CD4-positive, alpha-beta T cell treated with Interleukin-2 at 100 ng/mL for 4 hours (primary cell): ENCODE results near the gene EXT2.

ENCODE experiments used
- DNase-seq: peaks from one replicate; pipeline ENCODE4 v3.0.0-alpha.2; 2020; ENCODE audit warnings: low spot score

The EXT2 gene

DNA sequence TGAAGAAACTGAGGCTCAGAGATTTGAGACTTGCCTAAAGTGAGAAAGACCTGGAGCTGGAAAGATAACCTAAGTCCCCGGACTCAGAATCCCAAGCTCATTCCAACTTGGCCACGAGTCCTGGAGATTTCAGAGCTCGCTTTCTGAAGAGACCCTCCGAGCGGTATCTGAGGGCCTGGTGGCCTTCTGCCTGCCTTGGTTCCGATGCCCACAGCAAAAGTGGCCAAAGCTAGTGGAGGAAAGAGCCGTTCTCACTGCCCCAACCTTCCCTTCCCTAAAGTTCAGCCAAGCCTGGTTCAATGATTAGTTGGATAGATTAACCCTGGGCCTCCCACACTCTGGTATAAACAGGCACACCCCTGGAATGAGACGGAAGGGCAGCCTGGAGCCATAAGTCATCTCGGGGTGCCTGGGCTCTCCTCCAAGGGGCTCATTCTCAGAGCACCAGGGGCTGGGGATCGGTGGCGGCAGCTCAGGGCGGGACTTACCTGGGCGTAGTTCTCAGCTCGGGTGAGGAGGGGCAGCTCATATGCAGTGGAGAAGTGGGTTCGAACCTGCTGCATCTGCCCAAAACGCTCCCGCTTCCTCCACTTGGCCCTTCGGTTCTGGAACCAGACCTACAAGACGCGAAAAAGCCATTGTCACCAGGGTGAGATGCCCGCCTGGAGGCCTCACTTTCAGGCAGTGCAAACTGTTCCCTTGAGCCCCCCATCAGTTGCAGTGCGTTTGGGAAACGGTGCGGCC, 171.7 kb downstream of the EXT2 start:
- no peak for DNase-seq

DNA sequence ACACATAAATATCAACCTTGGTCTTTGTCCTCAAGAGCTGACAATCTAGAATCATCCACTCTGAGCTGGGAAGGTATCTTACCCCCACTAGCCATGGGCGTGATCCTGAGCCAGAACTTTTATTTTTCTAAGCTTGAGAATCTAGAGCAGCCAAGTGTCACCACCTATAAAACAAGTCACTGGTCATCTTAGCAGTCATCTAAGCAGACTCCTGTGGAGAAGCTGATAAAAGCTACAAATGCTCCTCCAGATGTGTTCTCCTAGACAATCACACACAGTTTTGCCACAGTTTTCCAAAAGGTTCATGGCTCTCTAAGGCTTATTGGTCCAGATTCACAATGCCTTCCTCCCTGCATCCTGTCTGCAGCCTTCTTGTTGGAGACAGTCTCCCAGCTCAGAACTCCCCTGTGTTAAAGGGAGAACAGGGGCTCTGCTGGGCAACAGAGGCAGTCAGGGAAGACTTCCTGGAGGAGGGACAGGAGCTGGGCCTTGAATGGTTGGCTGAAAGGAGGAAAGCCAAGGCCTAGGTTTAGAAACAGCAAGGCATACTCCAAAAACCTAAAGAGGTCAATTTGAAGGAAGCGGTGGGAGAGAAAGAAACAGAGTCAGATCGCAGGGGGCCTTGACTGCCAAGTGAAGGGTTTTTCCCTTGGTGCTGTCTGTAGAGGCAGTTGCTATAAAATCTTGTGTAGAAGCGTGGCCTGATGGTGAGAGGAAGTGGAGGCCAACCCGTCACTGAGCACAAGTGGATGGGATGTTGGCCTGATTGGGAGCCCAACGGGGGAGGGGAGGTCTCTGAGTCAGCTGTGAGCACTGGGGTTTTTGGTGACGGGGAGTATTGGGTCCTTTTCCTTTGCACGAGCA, 172.5 kb downstream of the EXT2 start:
- DNase-seq: no peak

DNA sequence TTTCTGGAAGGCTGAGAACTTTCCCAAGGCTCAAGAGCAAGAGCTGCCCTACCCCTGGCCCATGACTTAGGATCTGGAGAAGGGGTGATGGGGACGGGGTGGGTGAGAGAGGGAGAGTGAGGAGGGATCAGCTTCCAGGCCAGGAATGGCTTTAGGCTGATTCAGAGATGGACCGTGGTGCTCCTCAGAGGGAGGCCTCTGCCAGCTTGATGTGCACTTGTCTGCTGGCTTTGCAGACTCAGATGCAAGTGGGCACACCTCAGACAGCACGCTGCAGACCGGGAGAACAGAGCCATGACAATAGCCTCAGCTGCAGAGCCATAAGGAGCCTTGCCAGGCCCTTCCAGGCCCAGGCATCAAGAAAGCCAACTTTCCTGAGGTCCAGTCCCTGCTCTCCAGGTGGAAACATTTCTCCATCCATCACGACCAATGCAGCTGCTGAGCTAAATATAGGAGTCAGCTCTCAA, 173.2 kb downstream of the EXT2 start:
- no peak for DNase-seq

DNA sequence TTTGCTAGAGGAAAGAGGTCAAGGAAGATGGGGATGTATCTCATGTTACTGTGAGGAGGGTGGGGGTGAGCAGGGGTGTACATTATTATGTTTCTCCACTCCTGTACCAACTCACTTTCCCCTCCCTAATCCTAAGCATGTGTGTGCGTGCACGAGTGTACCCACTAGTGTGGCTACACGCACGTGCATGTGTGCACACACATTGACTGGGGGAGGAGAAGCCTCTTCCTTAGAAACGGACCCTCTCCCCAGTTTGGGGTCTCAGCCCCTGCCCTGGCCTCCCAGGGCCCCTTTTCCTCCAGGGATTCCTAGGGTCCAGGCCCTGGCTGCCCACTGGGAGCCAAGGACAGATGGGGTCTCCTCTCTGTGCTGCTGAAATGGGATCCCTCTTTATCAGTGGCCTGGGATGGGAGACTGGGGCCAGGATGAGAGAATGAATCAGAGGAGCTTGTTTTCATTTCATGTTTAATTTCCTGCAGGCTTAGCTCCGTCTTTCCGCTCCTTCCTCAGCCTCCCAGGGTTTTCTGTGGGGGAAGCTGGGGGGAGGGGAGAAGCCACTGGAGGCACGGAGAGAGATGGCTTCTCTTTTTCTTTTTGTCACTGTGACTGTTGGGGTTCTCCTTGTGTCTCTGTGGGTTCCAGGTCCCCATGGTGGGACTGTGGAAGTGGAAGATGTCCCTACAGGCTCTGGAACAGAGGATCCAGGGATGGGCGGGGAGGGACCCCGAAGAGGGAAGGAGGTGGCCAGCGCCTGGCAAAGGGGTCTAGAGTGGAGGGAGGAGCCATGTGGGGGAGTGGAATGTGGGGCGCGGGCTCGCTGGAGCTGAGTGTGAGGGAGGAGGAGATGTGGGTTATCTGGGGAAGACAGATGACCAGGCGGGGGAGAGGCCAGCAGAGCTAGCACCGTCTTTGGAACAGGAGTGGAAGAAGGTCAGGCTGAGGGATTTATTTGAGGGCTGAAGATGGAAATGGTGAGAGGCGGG, 174.2 kb downstream of the EXT2 start:
- DNase-seq: no peak

DNA sequence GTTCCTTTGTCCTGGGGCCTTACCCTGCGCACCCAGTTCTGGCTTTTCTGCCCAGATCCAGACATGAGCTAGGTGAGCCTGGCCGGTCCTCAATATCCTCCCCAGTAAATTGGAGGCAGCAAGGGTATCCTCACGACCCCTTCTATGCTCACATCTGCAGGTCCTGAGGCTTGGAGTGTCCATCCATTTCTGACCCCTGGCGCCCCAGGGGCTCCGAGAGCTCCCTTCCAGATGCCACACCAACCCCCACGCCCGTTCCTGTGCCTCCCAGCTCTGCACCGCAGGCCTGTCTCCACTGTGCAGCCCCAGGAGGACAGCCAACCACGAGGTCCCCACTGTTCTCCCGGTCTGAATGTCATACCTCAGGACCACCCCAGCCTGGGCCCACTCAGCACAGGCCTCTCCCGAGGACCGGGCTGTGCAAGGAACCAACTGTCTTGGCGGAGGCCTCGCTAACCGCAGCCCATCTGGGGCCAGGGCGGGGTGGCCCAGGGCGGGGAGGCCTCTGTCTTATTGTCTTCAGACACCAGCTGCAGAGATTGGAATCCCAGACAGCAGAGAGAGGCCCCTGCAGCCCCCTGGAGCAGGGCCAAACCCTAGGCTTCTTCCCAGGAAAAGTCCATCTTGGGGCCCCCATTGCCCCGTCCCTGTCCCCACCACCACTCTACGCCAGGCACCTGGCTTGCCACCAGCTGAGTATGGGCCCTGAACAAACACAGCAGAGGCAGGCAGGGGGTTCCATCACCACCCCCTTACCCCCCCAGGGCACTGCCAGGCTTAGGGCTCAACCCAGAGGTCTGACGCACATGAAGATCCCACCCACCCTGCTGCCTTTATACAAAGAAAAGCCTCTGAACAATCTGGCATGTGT, 175.2 kb downstream of the EXT2 start:
- no peak for DNase-seq

DNA sequence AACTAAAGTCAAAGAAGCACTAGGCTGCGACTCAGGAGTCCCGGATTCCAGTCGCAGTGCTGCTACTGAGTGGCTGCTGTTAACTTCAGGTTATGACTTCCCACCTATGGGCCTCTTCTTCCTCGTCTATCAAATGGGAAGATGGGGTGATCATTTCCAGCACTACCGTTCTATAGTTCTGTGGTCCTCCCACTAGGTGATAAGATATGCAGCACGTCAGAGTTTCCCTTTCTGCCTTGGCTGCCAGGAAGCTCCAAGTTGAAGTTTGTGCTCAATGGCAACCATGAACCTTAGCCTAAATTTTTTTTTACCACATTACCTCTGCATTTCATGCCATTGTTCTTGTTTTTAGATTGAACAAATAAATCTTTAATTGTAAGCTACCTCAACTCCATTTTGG, 175.8 kb downstream of the EXT2 start:
- no peak for DNase-seq

DNA sequence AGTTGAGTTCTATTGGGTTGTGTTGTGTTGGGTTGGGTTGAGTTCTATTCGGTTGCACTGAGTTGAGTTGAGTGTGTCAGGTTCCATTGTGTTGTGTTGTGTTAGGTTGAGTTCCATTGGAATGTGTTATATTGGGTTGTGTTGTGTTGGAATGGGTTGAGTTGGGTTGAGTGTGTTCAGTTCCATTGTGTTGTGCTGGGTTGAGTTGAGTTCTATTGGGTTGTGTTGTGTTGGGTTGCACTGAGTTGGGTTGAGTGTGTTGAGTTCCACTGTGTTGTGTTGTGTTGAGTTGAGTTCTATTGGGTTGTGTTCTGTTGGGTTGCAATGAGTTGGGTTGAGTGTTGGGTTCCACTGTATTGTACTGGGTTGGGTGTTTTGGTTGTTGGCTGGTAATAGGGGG, 178.9 kb downstream of the EXT2 start:
- DNase-seq: no peak

DNA sequence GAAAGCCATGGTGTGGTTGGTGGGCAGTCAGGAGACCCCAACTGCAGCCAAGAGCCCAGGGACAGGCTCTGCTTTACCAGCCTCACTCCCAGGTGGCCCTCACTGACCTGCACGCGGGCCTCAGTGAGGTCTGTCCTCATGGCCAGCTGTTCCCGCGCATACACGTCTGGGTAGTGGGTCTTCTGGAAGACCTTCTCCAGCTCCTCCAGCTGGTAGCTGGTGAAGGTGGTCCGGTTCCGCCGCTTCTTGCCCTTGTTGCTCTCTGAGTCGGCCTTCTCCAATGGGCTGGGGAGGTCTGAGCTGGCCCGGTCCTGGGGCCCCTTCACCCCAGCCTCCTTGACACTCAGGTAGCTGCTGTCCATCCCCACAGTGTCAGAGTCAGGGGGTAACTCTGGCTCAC, 179.8 kb downstream of the EXT2 start:
- no peak for DNase-seq

DNA sequence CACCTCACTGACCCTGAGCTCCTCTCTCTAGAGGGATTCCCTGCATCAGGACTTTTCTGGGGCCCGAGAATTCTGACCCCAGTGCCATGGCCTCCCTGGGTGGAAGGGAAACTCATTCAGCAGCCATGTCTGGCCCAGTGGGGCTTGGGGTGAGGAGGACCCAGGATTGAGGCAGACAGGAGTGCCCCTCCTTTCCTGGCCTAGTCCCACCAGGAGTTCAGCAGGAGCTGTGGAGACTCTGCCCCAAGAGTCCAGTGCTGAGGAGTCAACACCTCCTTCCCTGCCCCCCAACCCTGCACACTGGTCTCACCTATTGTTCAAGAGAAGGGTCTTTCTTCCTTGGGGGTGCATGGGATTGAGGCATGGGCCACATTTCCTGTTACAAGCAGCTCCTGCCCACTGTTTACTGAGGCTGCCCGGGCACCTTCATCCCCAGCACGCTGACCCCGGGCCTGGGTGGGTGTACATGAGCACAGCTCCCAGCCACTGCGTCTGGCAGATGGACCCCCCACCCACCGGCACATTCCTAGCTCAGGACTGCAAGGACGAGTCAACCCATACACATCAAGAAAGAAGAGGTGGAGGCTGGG, 180.6 kb downstream of the EXT2 start:
- no peak for DNase-seq

DNA sequence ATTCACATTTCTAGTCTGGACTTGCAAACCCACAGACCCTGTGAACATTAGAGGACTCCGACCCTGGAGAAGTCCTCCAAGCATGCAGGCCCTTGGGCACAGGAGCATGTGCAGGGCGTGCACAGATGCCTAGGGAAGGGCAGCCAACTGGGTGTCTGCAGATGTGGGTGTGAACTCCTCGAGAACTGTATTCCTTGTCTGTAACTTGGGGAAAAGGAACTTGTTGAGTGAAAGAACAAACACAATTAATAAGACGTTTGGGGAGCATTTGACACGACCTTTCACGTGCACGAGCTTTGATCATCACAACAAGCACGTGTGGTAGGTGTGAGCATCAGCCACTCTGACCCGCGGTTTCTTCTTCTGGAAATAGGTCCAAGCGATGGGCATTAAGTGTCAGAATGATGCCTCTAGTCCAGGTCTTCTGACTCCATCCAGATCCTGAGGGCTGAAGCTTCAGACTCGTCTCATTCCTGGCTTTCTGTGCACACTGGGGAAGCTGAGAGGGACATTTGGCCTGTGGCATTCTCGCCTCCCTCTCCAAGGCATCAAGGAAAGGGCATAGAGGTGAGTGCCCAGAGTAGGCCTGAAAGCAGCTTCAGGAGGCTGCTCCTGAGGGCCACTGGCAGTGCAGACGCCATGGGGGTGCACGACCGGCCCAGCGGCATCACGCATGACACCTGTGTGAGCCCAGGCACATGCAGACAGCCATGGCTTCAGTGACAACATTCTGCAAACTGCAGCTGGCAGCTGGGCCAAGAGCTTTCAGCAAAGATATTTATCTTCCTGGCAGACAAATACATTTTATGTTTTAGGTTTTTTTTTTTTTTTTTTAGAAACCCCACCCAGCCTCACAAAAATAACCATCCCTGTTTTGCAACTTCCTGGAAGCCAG, 182.0 kb downstream of the EXT2 start:
- DNase-seq: no peak

DNA sequence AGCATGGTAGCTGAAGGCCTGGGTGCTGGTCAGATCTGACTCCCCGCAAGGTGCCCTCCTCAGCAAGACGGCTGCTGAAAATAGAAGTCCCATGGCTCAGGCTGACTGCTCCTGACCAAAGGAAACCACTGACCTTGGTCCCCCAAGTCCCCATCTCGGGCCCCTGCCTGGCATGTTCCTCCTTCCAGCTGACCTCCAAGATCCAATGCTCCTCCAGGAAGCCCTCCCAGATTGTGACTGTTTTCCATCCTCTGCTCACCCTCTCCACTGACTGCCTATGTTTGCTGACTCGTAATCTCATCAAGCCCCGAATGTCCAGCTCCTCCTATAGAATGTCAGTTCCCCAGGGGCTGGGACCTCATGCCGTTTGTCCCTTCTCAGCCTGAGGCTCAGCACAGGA, 184.0 kb downstream of the EXT2 start:
- DNase-seq: no peak

DNA sequence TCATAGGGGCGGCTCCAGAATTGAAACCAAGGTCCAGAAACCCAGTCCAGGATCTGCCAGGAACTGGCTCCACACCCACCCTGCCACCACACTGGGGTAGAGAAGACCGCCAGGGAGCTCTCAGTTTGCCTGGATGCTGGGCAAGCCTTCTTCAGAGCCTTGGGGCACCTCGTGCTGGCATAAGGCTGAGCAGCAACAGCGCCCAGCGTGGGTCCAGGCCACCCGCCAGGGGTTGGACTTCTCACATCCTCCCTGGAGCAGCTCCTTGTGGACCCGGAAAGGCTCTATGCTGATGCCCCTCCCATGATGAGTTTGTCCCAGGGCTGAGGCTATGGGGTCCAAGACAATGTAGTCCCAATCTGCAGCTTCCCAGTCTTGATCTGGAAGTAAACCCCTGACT, 184.8 kb downstream of the EXT2 start:
- DNase-seq: no peak

DNA sequence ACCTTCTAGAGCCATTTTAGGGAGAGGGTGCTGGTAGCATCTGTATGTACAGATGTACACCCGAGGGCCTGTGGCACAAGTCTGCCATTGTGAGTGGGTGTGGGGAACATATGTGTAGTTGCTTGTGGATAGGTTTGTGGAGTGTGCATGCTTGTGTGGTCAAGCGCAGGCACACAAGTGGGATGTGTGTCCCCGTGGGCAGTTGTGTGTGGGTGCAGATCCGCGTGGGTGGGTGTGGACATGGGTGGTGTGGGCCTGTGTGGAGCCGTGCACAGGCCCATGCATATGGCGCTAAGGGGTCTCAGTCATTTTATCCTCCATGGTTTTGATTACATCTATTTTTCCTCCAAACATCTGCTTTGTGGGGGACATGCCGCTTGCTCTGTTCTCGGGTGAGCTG, 185.7 kb downstream of the EXT2 start:
- no peak for DNase-seq

DNA sequence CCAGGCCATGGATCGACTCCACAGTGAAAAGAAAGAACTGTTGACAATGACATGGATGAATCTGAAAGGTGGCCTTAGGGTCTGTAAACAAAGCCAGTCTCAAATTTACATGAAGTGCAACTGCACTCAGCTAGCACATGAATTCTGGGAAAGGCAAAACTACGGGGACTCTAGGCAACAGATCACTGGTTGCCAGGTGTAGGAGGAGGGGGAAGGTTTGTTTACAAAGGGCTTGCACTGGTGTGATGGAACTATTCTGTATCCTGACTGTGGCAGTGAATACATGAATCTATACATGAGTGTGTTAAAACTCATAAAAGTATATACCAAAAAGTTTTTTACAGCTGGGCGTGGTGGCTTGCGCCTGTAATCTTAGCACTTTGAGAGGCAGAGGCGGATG, 187.1 kb downstream of the EXT2 start:
- no peak for DNase-seq

DNA sequence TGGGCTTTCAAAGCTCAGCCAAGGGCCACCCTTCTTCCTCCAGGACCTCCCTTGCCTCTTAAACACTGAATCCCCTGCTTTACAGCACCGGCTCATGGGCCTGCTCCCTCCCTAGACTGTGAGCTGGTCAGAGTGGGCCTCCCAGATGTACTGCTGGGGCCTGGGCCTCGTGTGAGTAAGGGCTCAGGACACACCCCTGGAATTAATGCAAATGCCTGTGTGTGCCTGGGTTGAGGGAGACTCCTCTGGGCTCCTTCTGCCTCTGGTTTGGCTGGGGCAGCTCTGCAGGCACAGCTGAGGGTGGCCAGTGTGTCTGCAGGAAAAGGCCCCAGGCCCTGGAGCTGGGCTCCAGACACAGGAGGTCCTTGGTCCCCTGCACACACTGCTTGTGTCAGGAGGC, 190.3 kb downstream of the EXT2 start:
- no peak for DNase-seq

DNA sequence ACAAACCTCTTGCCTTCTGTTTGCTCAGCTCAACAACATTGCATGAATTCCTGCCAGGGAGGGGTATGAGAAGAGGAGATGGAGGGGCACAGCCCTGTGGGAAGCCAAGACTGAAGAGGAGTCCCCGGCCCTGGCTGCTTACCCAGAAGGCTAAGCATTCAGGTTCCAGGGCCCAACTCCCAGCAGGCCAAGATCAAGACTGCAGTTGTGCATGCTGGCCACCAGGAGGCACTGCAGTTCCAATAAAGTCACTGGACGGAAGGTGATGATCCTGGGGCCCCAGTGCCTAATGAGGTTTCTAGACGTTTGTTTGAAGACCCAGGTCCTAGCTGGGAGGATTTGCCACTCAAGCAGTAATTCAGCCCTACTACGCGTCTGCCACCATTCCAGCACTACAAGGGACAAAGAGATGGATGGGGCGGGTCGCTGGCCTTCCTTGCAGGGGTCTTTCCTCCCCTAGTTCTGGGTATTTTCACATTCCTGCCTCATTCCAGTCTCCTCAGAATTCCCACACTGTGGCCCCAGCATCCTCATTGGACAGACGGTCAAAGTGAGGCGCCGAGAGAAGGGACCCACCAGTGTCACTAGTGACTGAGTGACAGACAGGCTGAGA, 190.9 kb downstream of the EXT2 start:
- peak; percentile 55 for DNase-seq

DNA sequence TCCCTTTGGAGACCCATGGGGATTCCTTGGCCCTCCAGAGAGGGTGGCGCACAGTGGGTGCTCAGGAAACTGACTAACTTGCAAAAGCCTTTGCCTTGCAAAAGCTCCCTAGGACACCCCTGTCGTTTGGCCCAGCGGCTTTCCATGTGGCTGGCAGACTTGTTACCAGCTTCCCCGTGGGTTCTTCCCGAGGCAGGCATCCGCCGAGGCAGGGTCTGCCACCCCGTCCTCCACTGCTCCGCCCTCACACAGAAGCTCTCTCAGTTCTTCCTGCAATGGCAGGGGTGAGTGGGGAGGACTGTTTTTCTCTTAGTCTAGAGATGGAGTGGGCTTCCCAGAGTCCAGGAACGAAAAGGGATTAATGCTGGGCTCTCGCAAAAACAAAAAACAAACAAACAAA, 191.4 kb downstream of the EXT2 start:
- no peak for DNase-seq

DNA sequence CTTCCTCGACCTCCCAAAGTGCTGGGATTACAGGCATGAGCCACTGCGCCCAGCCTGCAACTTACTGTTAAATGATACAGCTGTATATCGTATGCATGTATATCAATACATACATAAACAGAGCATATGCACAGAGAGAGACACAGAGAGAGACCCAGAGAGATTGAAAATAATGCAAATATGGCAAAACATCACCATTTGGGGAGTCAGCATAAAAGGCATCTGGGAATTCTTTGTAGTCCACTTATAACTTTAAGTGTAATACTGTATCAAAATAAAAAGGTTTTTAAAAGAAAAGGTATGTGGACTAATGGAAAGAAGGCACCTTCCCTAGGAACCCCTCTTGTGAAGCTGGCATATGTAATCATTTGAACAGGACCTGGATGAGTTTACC, 192.7 kb downstream of the EXT2 start:
- no peak for DNase-seq

DNA sequence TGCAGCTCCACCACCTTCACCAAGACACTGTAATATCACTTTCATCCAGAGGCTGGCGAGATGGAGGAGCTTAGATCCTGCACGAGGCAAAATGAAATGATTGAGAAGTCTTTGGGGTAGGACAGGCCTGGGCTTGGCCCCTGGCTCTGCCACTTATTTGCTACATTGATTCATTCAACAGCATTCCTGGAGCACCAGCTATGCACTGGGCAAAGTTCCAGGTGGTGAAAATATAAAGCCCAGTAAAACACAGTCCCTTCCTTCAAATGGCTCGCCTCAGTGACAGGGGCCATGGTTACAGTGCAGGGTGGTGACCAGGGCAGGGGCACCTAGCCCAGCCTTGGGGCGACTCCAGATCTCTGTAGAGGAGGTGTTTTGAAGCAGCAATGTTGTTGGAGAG, 194.7 kb downstream of the EXT2 start:
- no peak for DNase-seq
